Skeletal muscle satellite cell (primary cell): ENCODE data around the gene SLC25A5. TPM values are rescaled to one million over a fixed set of nuclear protein-coding genes. Genes with fewer than 3 reads are reported as not detected.

Experiments used
- H3K27me3 ChIP-seq: 2 replicates; pipeline ENCODE4 v1.7.0; 2013; ENCODE audit warnings: low read length; ENCODE audit not compliant: control insufficient read depth, insufficient read depth
- H3K36me3 ChIP-seq: 2 replicates; pipeline ENCODE4 v1.7.0; 2013; ENCODE audit warnings: mild to moderate bottlenecking, control low read depth, low read length; ENCODE audit not compliant: insufficient read depth
- H3K4me1 ChIP-seq: 2 replicates; pipeline ENCODE4 v1.7.0; 2013; ENCODE audit warnings: low read length; ENCODE audit not compliant: control insufficient read depth, insufficient read depth
- H3K4me2 ChIP-seq: 2 replicates; pipeline ENCODE4 v1.7.0; 2013; ENCODE audit warnings: mild to moderate bottlenecking, low read length
- H3K4me3 ChIP-seq: 2 replicates; pipeline ENCODE4 v1.7.0; 2013; ENCODE audit warnings: low read length
- H3K9ac ChIP-seq: 2 replicates; pipeline ENCODE4 v1.7.0; 2013; ENCODE audit warnings: mild to moderate bottlenecking, low read depth, low read length, moderate library complexity
- H3K9me3 ChIP-seq: replicated peaks from 2 replicates; pipeline ENCODE4 v1.7.0; 2013; ENCODE audit warnings: mild to moderate bottlenecking, control low read depth, low read length
- small RNA-seq: library from RNA; depleted of rRNA; stranded (forward); fragments of <200 nt; gene quantifications from one replicate; pipeline ENCODE3, GENCODE V24; 2012

SLC25A5 gene

DNA sequence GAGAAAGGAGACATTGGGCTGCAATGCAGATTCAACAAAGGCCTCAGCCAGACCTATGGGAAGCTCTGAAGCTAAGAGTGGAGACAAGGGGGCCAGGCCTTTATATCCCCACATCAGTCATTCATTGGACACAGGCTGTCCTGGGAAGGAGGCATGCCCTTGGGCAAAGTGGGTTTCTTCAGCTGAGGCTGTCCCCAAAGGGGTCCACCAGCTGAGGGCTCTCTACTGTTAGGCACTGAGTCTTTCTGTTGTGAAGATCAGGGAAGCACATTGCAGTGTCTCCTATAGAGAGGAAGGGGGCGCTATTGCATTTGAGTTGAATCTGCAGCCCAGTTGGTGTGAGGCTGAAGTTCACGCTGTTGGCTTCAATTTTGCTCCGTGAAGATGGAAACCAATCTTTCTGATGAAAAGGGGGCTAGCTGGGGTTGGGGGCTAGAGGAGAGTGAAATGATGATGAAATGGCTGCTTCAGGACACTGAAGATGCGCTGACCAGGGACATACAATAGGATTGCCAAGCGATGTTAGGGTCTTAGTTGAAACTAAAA lies 48.0 kb downstream of the SLC25A5 start:
- no peaks in the 10 kb centered on the region for H3K4me1 ChIP-seq
- H3K36me3 ChIP-seq = no peaks in the 10 kb centered on the region
- H3K4me2 ChIP-seq = no peak overlapping the region

DNA sequence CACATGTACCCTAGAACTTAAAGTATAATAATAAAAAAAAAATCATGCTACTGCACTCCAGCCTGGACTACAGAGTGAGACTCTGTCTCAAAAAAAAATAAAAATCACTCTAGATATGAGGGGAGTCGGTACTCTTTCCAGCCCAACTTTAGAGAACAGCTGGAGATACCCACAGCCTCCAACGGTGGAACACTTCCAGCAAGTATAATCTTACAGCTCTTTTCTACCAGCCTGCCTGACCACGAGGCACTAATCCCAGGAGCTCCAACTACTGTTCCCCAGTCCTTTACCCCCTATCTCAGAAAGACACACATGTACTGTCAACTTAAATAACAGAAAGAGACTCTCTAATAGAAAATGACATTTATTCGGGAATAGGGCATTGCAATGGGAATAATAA lies 50.1 kb downstream of the SLC25A5 start:
- Histone ChIP-seq H3K9ac (no peak overlapping the region), H3K36me3 (no peaks in the 10 kb centered on the region), H3K4me1 (no peaks in the 10 kb centered on the region), H3K9me3 (no peaks in the 10 kb centered on the region), H3K4me3 (no peak overlapping the region), H3K4me2 (no peak overlapping the region), H3K27me3 (no peaks in the 10 kb centered on the region)

More for the DNA sequence above, 48.0 kb downstream of the SLC25A5 start:
- Histone ChIP-seq H3K9me3 (no peaks in the 10 kb centered on the region), H3K9ac (no peak overlapping the region), H3K4me3 (no peak overlapping the region), H3K27me3 (no peaks in the 10 kb centered on the region)

Small RNA genes within 50 kb of the gene (small RNA-seq; reads per million reads assigned to genes)
- 9.9 reads per million, percentile 91 among the genes with 10 or more reads in this experiment for gene RNU1-67P
- not detected for gene RNY3P16
